ENCODE results near the gene VTCN1. TPM values are rescaled to one million over a fixed set of nuclear protein-coding genes. Genes with fewer than 3 reads are reported as not detected.
"Not testable (repeated sequence)": the region's sequence is repeated elsewhere in the genome, so short reads cannot be mapped to it uniquely, and the experiment has no call there.

Gene VTCN1, protein sequence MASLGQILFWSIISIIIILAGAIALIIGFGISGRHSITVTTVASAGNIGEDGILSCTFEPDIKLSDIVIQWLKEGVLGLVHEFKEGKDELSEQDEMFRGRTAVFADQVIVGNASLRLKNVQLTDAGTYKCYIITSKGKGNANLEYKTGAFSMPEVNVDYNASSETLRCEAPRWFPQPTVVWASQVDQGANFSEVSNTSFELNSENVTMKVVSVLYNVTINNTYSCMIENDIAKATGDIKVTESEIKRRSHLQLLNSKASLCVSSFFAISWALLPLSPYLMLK
- not detected in 2 replicates for total RNA-seq

- Histone ChIP-seq H2AFZ (ENCODE audit: low read length) (no peak within 1 kb of the TSS), H3K4me1 (ENCODE audit: insufficient read depth, low read length) (no peaks in the 10 kb centered on the region), H3K36me3 (ENCODE audit: insufficient read depth, low read length) (no peaks in the 10 kb centered on the region), H3K4me2 (ENCODE audit: insufficient read depth, low read length) (no peak within 1 kb of the TSS), H3K9me3 (ENCODE audit: low read depth, low read length) (no peaks in the 10 kb centered on the region), H3K4me3 (ENCODE audit: insufficient read depth, low read length) (no peak within 1 kb of the TSS), H3K27ac (ENCODE audit: low read depth, low read length) (no peak within 1 kb of the TSS), H3K79me2 (ENCODE audit: insufficient read depth, low read length) (no peaks in the 10 kb centered on the region), H4K20me1 (ENCODE audit: insufficient read depth, low read length) (no peaks in the 10 kb centered on the region), H3K27me3 (ENCODE audit: insufficient read depth, low read length) (no peaks in the 10 kb centered on the region)
- no peak for DNase-seq (ENCODE audit: insufficient read length, low spot score, missing footprints)
- TF ChIP-seq, protein P1, sequence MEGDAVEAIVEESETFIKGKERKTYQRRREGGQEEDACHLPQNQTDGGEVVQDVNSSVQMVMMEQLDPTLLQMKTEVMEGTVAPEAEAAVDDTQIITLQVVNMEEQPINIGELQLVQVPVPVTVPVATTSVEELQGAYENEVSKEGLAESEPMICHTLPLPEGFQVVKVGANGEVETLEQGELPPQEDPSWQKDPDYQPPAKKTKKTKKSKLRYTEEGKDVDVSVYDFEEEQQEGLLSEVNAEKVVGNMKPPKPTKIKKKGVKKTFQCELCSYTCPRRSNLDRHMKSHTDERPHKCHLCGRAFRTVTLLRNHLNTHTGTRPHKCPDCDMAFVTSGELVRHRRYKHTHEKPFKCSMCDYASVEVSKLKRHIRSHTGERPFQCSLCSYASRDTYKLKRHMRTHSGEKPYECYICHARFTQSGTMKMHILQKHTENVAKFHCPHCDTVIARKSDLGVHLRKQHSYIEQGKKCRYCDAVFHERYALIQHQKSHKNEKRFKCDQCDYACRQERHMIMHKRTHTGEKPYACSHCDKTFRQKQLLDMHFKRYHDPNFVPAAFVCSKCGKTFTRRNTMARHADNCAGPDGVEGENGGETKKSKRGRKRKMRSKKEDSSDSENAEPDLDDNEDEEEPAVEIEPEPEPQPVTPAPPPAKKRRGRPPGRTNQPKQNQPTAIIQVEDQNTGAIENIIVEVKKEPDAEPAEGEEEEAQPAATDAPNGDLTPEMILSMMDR (IDR thresholded peaks at IDR 0.05; ENCODE audit: extremely low read depth, low read depth, low read length): no peak
Measured at GRCh38 chr1:117210831-117211261, at the start of gene VTCN1. VTCN1 (minus strand) TSS chr1:117210927; CDS start chr1:117210855, 72 bp downstream.

DNA sequence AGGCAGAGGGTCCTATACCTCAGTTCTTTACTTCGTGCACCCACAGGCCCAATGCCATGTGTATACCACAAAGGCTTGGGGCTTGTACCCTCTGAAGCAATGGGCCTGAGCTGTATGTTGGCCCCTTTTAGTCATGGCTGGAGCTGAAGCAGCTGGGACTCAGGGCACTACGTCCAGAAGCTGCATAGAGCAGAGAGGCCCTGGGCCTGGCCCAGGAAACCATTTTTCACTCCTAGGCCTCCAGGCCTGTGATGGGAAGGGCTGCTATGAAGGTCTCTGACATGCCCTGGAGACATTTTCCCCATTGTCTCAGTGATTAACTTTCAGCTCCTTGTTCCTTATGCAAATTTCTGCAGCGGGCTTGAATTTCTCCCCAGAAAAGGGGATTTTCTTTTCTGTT is 48.1 kb upstream of the VTCN1 start:
- H3K36me3 ChIP-seq (ENCODE audit: insufficient read depth, low read length): no peaks in the 10 kb centered on the region
- no peaks in the 10 kb centered on the region for H3K27me3 ChIP-seq (ENCODE audit: insufficient read depth, low read length)
- H3K4me1 ChIP-seq (ENCODE audit: insufficient read depth, low read length): no peaks in the 10 kb centered on the region
- no peak overlapping the region for H3K4me3 ChIP-seq (ENCODE audit: insufficient read depth, low read length)
- TF ChIP-seq, protein P1 (IDR thresholded peaks at IDR 0.05; ENCODE audit: extremely low read depth, low read depth, low read length): no peak
- no peak overlapping the region for H3K27ac ChIP-seq (ENCODE audit: low read depth, low read length)
- no peaks in the 10 kb centered on the region for H3K79me2 ChIP-seq (ENCODE audit: insufficient read depth, low read length)
- H4K20me1 ChIP-seq (ENCODE audit: insufficient read depth, low read length): no peaks in the 10 kb centered on the region
- H2AFZ ChIP-seq (ENCODE audit: low read length): no peak overlapping the region
- H3K9me3 ChIP-seq (ENCODE audit: low read depth, low read length): no peaks in the 10 kb centered on the region
- H3K4me2 ChIP-seq (ENCODE audit: insufficient read depth, low read length): no peak overlapping the region
- DNase-seq (ENCODE audit: insufficient read length, low spot score, missing footprints): no peak

DNA sequence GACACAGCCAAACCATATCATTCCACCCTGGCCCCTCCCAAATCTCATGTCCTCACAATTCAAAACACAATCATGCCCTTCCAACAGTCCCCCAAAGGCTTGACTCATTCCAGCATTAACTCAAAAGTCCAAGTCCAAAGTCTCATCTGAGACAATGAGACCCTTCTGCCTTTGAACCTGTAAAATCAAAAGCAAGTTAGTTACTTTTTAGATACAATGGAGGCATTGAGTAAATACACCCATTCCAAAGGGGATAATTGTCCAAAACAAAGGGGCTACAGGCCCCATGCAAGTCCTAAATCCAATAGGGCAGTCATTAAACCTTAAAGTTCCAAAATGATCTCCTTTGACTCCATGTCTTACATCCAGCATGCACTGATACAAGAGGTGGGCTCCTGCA is 47.3 kb upstream of the VTCN1 start:
- not testable (repeated sequence) for H3K4me2 ChIP-seq (ENCODE audit: insufficient read depth, low read length); H3K79me2 ChIP-seq (ENCODE audit: insufficient read depth, low read length); H3K9me3 ChIP-seq (ENCODE audit: low read depth, low read length); DNase-seq (ENCODE audit: insufficient read length, low spot score, missing footprints); H4K20me1 ChIP-seq (ENCODE audit: insufficient read depth, low read length); H3K36me3 ChIP-seq (ENCODE audit: insufficient read depth, low read length); H3K27me3 ChIP-seq (ENCODE audit: insufficient read depth, low read length); H3K4me3 ChIP-seq (ENCODE audit: insufficient read depth, low read length); H3K4me1 ChIP-seq (ENCODE audit: insufficient read depth, low read length); H3K27ac ChIP-seq (ENCODE audit: low read depth, low read length); H2AFZ ChIP-seq (ENCODE audit: low read length)

- Histone ChIP-seq H3K79me2 (ENCODE audit: insufficient read depth, low read length) (no peaks in the 10 kb centered on the region), H3K36me3 (ENCODE audit: insufficient read depth, low read length) (no peaks in the 10 kb centered on the region), H3K4me3 (ENCODE audit: insufficient read depth, low read length) (no peak overlapping the region), H3K27ac (ENCODE audit: low read depth, low read length) (no peak overlapping the region), H2AFZ (ENCODE audit: low read length) (no peak overlapping the region), H3K4me2 (ENCODE audit: insufficient read depth, low read length) (no peak overlapping the region), H4K20me1 (ENCODE audit: insufficient read depth, low read length) (no peaks in the 10 kb centered on the region), H3K4me1 (ENCODE audit: insufficient read depth, low read length) (no peaks in the 10 kb centered on the region), H3K27me3 (ENCODE audit: insufficient read depth, low read length) (no peaks in the 10 kb centered on the region), H3K9me3 (ENCODE audit: low read depth, low read length) (no peaks in the 10 kb centered on the region)
- TF ChIP-seq, protein P1 (IDR thresholded peaks at IDR 0.05; ENCODE audit: extremely low read depth, low read depth, low read length): no peak
- no peak for DNase-seq (ENCODE audit: insufficient read length, low spot score, missing footprints)
Measured at GRCh38 chr1:117257291-117257690, 46.6 kb upstream of the VTCN1 start.

Measured in osteoblast (primary cell).